Measurements from ENCODE around the gene STOX1. TPM values are rescaled to one million over a fixed set of nuclear protein-coding genes. Genes with fewer than 3 reads are reported as not detected.

The STOX1 gene
- total and polyA plus RNA-seq, 2 of the 13 experiments (the other 11 are each of a cell fraction or from before 2014, with no cell fraction given), result 2.5 to 6.0 TPM

- TF ChIP-seq ZUFSP (CRISPR knock-in tag; IDR thresholded peaks at IDR 0.05; ENCODE audit: borderline replicate concordance) (no peak), PLRG1 (conservative IDR thresholded peaks at IDR 0.05) (no peak), NR0B2 (CRISPR knock-in tag; IDR thresholded peaks at IDR 0.05) (no peak), NR2F2 (IDR thresholded peaks at IDR 0.05; ENCODE audit: borderline replicate concordance, low read depth) (peak; percentile 64), TBP (CRISPR knock-in tag; IDR thresholded peaks at IDR 0.05) (no peak), NFYC (CRISPR knock-in tag; IDR thresholded peaks at IDR 0.05) (peak; percentile 28; the same call in 1 of the 2 replicates), SAFB2 (CRISPR knock-in tag; IDR thresholded peaks at IDR 0.05; ENCODE audit: borderline replicate concordance, low read depth) (no peak), MTF1 (CRISPR knock-in tag; IDR thresholded peaks at IDR 0.05) (no peak), ZFX (CRISPR knock-in tag; IDR thresholded peaks at IDR 0.05; ENCODE audit: low read depth) (peak; percentile 46; the same call in 1 of the 2 replicates), BCLAF1 (IDR thresholded peaks at IDR 0.05) (no peak), MTA1 (CRISPR knock-in tag; IDR thresholded peaks at IDR 0.05; ENCODE audit: borderline replicate concordance) (no peak), GTF2F1 (IDR thresholded peaks at IDR 0.05; ENCODE audit: low read length) (no peak), ZNF674 (CRISPR knock-in tag; IDR thresholded peaks at IDR 0.05; ENCODE audit: low read depth) (no peak), ZFP82 (CRISPR knock-in tag; IDR thresholded peaks at IDR 0.05; ENCODE audit: borderline replicate concordance) (no peak), HDAC2 (CRISPR knock-in tag; IDR thresholded peaks at IDR 0.05) (peak; percentile 90), ZNF343 (CRISPR knock-in tag; IDR thresholded peaks at IDR 0.05) (no peak), SMAD1 (CRISPR knock-in tag; IDR thresholded peaks at IDR 0.05; ENCODE audit: borderline replicate concordance, low read depth) (no peak), MYPOP (CRISPR knock-in tag; IDR thresholded peaks at IDR 0.05) (no peak), MLLT10 (CRISPR knock-in tag; IDR thresholded peaks at IDR 0.05) (no peak), ATF4 (CRISPR knock-in tag; IDR thresholded peaks at IDR 0.05) (no peak), SIX4 (CRISPR knock-in tag; IDR thresholded peaks at IDR 0.05) (peak; percentile 76; the same call in 1 of the 2 replicates)
These were observed 49.2 kb downstream of the STOX1 start (continued) for GRCh38 chr10:68876246-68877138.
